OCI-LY3 (cell line): ENCODE measurements around the gene ADORA2A.

Source experiments
- H2AFZ ChIP-seq: fragments of 200-600, 300-600 bp; shearing (Covaris generic); 2 replicates; pipeline ENCODE4 v1.6.0; 2014; ENCODE audit warnings: antibody characterized with exemption, low read depth, low read length
- H3K27ac ChIP-seq: fragments of 200-600, 300-600 bp; sonication (generic); 2 replicates; pipeline ENCODE4 v1.5.1; 2014; ENCODE audit warnings: mild to moderate bottlenecking, low read length, moderate library complexity, mixed read lengths
- H3K27me3 ChIP-seq: fragments of 200-600, 300-600 bp; sonication (generic); 2 replicates; pipeline ENCODE4 v1.6.1; 2014; ENCODE audit warnings: low read depth, low read length, mixed read lengths
- H3K36me3 ChIP-seq: fragments of 200-600, 300-600 bp; sonication (generic); replicated peaks from 2 replicates; pipeline ENCODE3; 2014; ENCODE audit warnings: low read depth, low read length, mixed read lengths
- H3K4me1 ChIP-seq: fragments of 300-600, 200-600 bp; sonication (generic); 2 replicates; pipeline ENCODE4 v1.6.1; 2014; ENCODE audit warnings: low read length, mixed read lengths
- H3K4me2 ChIP-seq: fragments of 200-600, 300-600 bp; sonication (generic); 2 replicates; pipeline ENCODE4 v1.6.1; 2014; ENCODE audit warnings: low read length, mixed read lengths
- H3K4me3 ChIP-seq: fragments of 300-600, 200-600 bp; sonication (generic); 2 replicates; pipeline ENCODE4 v1.5.1; 2014; ENCODE audit warnings: antibody characterized with exemption, mild to moderate bottlenecking, low read length, moderate library complexity
- H3K79me2 ChIP-seq: fragments of 300-600, 200-600 bp; shearing (Covaris generic); 2 replicates; pipeline ENCODE4 v1.6.1; 2014; ENCODE audit warnings: mild to moderate bottlenecking, low read length, mixed read lengths
- H3K9ac ChIP-seq: fragments of 300-600, 200-600 bp; shearing (Covaris generic); 2 replicates; pipeline ENCODE4 v1.6.0; 2014; ENCODE audit warnings: mild to moderate bottlenecking, low read length, moderate library complexity
- H3K9me3 ChIP-seq: fragments of 200-600, 300-600 bp; shearing (Covaris generic); 2 replicates; pipeline ENCODE4 v1.6.1; 2014; ENCODE audit warnings: low read length, mixed read lengths; ENCODE audit not compliant: insufficient read depth
- H4K20me1 ChIP-seq: fragments of 200-600, 300-600 bp; sonication (generic); 2 replicates; pipeline ENCODE4 v1.6.1; 2016; ENCODE audit warnings: low read length, mixed read lengths; ENCODE audit not compliant: insufficient read depth
- EZH2phosphoT487 ChIP-seq: fragments of 200-600 bp; shearing (Covaris generic); IDR thresholded peaks from 2 replicates; pipeline ENCODE4 v1.6.1; 2018; ENCODE audit warnings: antibody characterized with exemption, mixed run types, low read depth
- TF ChIP-seq, protein P1 (sequence below): fragments of 200-600, 300-600 bp; sonication (generic); IDR thresholded peaks from 2 replicates; pipeline ENCODE4 v1.5.1; 2014; ENCODE audit warnings: antibody characterized with exemption, low read length, low read depth

ADORA2A gene

DNA sequence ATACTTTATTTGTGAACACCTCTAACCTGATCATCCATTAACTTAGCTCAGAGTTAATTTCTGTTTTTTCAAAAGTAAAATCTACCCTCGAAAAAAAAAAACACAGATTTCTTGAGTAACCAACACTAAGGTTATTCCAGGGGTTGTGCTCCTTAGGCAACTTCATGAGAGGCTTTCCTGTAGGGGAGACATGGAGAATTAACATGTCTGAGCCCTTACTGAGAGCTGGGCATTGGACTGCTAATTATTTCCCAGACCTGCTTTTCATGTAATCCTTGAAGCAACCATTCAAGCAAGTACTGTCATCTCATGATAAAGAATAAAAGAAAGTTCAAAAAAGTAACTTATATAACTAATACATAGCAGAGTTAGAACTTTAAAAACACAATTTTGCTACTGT, 54.2 kb downstream of the ADORA2A start:
- Histone ChIP-seq H2AFZ (no peak overlapping the region), H3K4me2 (no peak overlapping the region), H3K9me3 (no peaks in the 10 kb centered on the region), H3K27me3 (peaks cover 16% of the 10 kb centered on the region), H3K27ac (no peak overlapping the region), H3K9ac (no peak overlapping the region), H3K36me3 (no peaks in the 10 kb centered on the region), H3K4me3 (no peak overlapping the region), H3K4me1 (peaks cover 6% of the 10 kb centered on the region), H4K20me1 (no peaks in the 10 kb centered on the region), H3K79me2 (no peaks in the 10 kb centered on the region)
- TF ChIP-seq, protein P1, sequence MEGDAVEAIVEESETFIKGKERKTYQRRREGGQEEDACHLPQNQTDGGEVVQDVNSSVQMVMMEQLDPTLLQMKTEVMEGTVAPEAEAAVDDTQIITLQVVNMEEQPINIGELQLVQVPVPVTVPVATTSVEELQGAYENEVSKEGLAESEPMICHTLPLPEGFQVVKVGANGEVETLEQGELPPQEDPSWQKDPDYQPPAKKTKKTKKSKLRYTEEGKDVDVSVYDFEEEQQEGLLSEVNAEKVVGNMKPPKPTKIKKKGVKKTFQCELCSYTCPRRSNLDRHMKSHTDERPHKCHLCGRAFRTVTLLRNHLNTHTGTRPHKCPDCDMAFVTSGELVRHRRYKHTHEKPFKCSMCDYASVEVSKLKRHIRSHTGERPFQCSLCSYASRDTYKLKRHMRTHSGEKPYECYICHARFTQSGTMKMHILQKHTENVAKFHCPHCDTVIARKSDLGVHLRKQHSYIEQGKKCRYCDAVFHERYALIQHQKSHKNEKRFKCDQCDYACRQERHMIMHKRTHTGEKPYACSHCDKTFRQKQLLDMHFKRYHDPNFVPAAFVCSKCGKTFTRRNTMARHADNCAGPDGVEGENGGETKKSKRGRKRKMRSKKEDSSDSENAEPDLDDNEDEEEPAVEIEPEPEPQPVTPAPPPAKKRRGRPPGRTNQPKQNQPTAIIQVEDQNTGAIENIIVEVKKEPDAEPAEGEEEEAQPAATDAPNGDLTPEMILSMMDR = no peak
- no peak for TF ChIP-seq EZH2phosphoT487

DNA sequence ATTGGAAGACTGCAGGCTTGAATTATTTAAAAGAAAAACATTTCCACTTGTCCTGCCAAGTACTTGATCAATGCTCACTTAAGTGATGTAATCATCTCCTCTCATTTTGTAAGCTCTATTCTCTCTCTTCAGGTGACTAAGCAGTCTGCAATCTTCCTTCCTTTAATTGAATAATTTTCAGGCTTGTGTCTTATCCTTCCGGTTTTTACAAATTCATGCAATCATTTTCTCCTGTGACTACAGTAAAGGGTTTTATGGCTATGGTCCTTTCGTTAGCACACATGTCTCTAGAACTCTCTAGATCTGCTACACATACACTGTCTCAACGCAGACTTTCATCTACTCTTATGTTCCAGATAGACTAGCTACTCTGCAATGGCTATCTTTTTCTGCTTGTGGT, 55.2 kb downstream of the ADORA2A start:
- H3K36me3 ChIP-seq = no peaks in the 10 kb centered on the region
- no peaks in the 10 kb centered on the region for H4K20me1 ChIP-seq
- H3K27ac ChIP-seq = no peak overlapping the region
- H3K9ac ChIP-seq = no peak overlapping the region
- no peaks in the 10 kb centered on the region for H3K9me3 ChIP-seq
- peaks cover 16% of the 10 kb centered on the region for H3K27me3 ChIP-seq
- no peaks in the 10 kb centered on the region for H3K79me2 ChIP-seq
- no peak overlapping the region for H3K4me2 ChIP-seq
- no peak overlapping the region for H3K4me3 ChIP-seq
- TF ChIP-seq, protein P1 = no peak
- no peak for TF ChIP-seq EZH2phosphoT487
- no peak overlapping the region for H2AFZ ChIP-seq
- peaks cover 10% of the 10 kb centered on the region for H3K4me1 ChIP-seq

DNA sequence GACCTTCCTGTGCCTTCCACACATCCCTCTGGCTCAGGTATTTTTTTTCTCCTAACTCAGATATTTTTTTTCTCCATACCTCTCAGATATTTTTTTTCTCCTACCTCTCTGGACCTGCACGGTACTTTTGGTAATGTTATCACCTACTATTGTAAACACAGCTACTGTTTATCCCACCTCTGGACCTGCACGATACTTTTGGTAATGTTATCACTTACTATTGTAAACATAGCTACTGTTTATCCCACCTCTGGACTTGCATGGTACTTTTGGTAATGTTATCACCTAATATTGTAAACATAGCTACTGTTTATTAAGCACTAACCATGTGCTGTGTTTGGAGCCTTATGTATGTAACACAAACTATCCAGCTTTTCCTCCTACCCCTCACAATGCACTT, 55.6 kb downstream of the ADORA2A start:
- H3K36me3 ChIP-seq = no peaks in the 10 kb centered on the region
- no peaks in the 10 kb centered on the region for H4K20me1 ChIP-seq
- H3K27ac ChIP-seq = no peak overlapping the region
- no peak overlapping the region for H3K4me3 ChIP-seq
- H3K9ac ChIP-seq = no peak overlapping the region
- no peaks in the 10 kb centered on the region for H3K9me3 ChIP-seq
- no peak overlapping the region for H2AFZ ChIP-seq
- no peaks in the 10 kb centered on the region for H3K79me2 ChIP-seq
- TF ChIP-seq, protein P1 = no peak
- no peak for TF ChIP-seq EZH2phosphoT487
- H3K4me1 ChIP-seq = peaks cover 10% of the 10 kb centered on the region
- peaks cover 16% of the 10 kb centered on the region for H3K27me3 ChIP-seq
- no peak overlapping the region for H3K4me2 ChIP-seq

DNA sequence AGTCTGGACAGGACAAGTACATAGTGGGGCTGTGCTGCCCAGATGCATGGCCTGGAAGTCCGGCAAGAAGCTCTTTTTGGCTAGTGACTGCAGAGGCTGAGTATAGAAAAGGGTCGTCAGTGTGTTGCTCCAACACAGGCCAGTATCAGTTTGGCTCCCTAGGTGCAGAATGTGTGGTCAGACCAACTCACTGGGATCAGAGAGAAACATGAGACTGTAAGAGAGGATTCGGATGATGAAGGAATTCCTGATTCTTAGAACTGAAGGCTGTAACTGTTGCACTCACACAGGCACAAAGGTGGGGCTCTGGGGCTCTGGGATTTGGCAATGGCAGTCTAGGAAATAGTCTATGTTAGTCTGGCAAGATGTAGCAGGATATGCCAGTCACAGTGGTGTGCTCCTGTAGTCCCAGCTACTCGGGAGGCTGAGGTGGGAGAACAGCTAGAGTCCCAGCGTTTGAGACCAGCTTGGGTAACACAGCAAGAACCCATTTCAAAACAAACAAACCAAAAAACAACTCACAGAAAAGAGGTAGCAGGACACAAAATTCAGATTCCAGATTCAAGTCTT, 56.7 kb downstream of the ADORA2A start:
- TF ChIP-seq, protein P1 = no peak
- TF ChIP-seq EZH2phosphoT487 = no peak
- Histone ChIP-seq H3K27ac (no peak overlapping the region), H3K27me3 (peaks cover 16% of the 10 kb centered on the region)

More for the DNA sequence above, 56.7 kb downstream of the ADORA2A start:
- no peaks in the 10 kb centered on the region for H3K9me3 ChIP-seq
- no peak overlapping the region for H3K4me3 ChIP-seq
- H3K4me1 ChIP-seq = peaks cover 10% of the 10 kb centered on the region
- H4K20me1 ChIP-seq = no peaks in the 10 kb centered on the region
- no peak overlapping the region for H3K4me2 ChIP-seq
- no peak overlapping the region for H3K9ac ChIP-seq
- no peaks in the 10 kb centered on the region for H3K36me3 ChIP-seq
- H3K79me2 ChIP-seq = no peaks in the 10 kb centered on the region
- no peak overlapping the region for H2AFZ ChIP-seq
